ENCODE measurements around the gene RTKN.
A peak's percentile ranks its signal among the peaks of the same experiment; 100 is the strongest.
"Not testable (repeated sequence)": the region's sequence is repeated elsewhere in the genome, so short reads cannot be mapped to it uniquely, and the experiment has no call there.

Gene RTKN

GRCh38 chr2:74472086-74472944 is 30.6 kb upstream of the RTKN start, which contains the start of gene MRPL53:
Gene MRPL53, minus strand, starts transcription at chr2:74472680. Its CDS starts 20 bp downstream, at chr2:74472660.
- peaks cover 18% of the 10 kb centered on the region in 2 donors for H3K4me1 Mint-ChIP-seq (ENCODE audit: low read depth in 2 of 2)
- H3K27ac Mint-ChIP-seq = peak within 1 kb of the TSS; percentile 96 to 99
- H3K36me3 Mint-ChIP-seq (ENCODE audit: insufficient read depth) = peaks cover 41% of the 10 kb centered on the region
- no peaks in the 10 kb centered on the region for H3K27me3 Mint-ChIP-seq
- DNase-seq (peak; percentile 96 to 98 (median 97)), ATAC-seq (replicated peaks) (peak; percentile 95)
- H3K4me3 Mint-ChIP-seq = peak within 1 kb of the TSS; percentile 88 to 97
- no peaks in the 10 kb centered on the region for H3K9me3 Mint-ChIP-seq

DNA sequence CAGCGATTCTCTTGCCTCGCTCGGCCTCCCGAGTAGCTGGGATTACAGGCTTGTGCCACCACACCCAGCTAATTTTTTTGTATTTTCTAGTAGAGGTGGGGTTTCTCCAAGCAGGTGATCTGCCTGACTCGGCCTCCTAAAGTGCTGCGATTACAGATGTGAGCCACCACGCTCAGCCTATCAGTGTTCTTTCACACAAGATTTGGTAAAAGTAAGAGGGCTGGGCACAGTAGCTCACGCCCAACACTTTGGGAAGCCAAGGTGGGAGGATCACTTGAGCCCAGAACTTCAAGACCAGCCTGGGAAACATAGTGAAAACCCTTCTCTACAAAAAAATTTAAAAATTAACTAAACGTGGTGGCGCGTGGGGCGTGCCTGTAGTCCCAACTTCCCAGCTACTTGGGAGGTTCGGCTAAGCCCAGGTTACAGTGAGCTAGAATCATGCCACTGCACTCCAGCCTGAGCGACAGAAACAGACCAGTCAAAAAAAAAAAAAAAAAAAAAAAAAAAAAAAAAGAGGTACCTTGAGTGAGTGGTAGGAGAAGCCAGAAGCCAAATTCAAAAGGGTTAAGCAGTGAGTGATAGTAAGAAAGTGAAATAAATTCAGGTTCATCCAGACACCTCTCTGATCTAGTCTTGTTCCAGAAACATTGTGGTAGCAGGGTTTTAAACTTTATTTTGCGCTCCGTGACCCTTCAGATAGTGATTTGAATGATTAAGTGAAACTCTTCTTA is 29.8 kb upstream of the RTKN start:
- peak overlapping the region; percentile 88 to 97 for H3K4me3 Mint-ChIP-seq
- peaks cover 18% of the 10 kb centered on the region in 2 donors for H3K4me1 Mint-ChIP-seq (ENCODE audit: low read depth in 2 of 2)
- no peaks in the 10 kb centered on the region for H3K9me3 Mint-ChIP-seq
- no peak for DNase-seq
- no peaks in the 10 kb centered on the region for H3K27me3 Mint-ChIP-seq
- no peak for ATAC-seq (replicated peaks)
- H3K27ac Mint-ChIP-seq = peak overlapping the region; percentile 96 to 99
- peaks cover 41% of the 10 kb centered on the region for H3K36me3 Mint-ChIP-seq (ENCODE audit: insufficient read depth)

GRCh38 chr2:74470742-74471141 is 29.0 kb upstream of the RTKN start:
- DNase-seq; H3K27me3 Mint-ChIP-seq; ATAC-seq (replicated peaks); H3K9me3 Mint-ChIP-seq: not testable (repeated sequence)
- peak overlapping the region; percentile 62 to 84 for H3K27ac Mint-ChIP-seq
- H3K4me1 Mint-ChIP-seq (ENCODE audit: low read depth in 2 of 2) = peaks cover 18 to 19% of the 10 kb centered on the region in 2 donors
- H3K36me3 Mint-ChIP-seq (ENCODE audit: insufficient read depth) = peaks cover 40% of the 10 kb centered on the region
- H3K4me3 Mint-ChIP-seq = peak overlapping the region; percentile 36 to 65

GRCh38 chr2:74464406-74464805 is 22.7 kb upstream of the RTKN start:
- peaks cover 13 to 26% of the 10 kb centered on the region in 2 donors for H3K4me1 Mint-ChIP-seq (ENCODE audit: low read depth in 2 of 2)
- H3K9me3 Mint-ChIP-seq = no peaks in the 10 kb centered on the region
- DNase-seq (no peak), ATAC-seq (replicated peaks) (no peak)
- H3K27me3 Mint-ChIP-seq = no peaks in the 10 kb centered on the region
- H3K4me3 Mint-ChIP-seq = peak overlapping the region; percentile 97 to 99
- H3K36me3 Mint-ChIP-seq (ENCODE audit: insufficient read depth) = peaks cover 41% of the 10 kb centered on the region
- peak overlapping the region; percentile 99 for H3K27ac Mint-ChIP-seq

DNA sequence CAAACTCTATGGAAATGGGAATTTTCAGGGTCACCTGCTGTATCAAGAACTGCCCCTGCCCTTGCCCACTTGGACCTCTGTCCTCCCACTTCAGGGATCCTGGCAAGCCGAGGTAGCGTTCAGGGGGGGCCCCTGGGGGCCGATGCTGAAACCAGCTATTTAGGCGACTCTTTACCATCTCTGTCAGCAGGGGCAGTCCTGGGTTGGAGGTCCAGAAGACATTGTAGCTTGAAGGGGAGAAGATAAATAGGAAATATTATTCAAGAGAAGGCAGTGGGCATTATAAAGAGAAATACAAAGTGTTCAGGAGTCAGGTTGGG is 21.0 kb upstream of the RTKN start:
- H3K4me1 Mint-ChIP-seq (ENCODE audit: low read depth in 2 of 2) = peaks cover 18 to 36% of the 10 kb centered on the region in 2 donors
- peak overlapping the region in 1 of 2 donors; percentile 97 for H3K4me3 Mint-ChIP-seq
- ATAC-seq (replicated peaks) = no peak
- peak overlapping the region; percentile 62 to 73 for H3K27ac Mint-ChIP-seq
- no peaks in the 10 kb centered on the region for H3K27me3 Mint-ChIP-seq
- no peaks in the 10 kb centered on the region for H3K9me3 Mint-ChIP-seq
- peaks cover 54% of the 10 kb centered on the region for H3K36me3 Mint-ChIP-seq (ENCODE audit: insufficient read depth)
- DNase-seq = no peak

DNA sequence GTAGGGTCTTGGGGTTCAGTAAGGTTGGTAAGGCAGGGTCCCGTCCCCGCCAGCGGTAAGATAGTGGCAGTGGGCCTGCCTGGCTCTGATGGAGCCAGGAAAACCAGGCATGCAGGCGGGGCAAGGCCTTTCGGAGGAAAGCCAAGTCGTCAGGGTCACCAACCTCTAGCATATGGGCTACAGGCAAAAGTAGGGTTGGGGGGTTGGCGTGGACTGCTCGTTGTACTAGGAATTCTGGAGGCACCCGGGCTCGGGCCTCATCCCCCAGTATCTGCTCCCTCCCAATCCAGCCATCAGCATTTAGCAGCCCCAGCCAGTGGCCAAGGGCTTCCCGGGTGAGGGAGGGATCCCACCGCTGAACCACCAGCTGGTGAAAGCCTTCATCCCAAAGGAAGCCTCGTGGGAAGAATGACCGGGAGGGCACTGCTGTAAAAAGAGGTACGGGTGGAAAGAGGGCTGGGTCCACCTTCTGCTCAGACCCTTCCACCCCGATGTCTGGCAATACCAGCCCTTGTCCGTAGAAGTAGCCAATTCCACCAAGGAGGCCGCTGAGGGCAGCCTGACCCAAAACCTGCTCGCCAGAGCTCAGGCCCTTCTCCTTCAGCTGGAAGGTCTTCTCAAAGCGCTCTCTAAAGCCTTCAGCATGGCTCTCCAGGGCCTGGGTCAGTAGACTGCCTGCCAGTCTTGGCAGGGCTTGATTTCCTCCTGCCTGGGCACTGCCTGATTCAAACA is 20.5 kb upstream of the RTKN start:
- Mint-ChIP-seq H3K4me1 (ENCODE audit: low read depth in 2 of 2) (peaks cover 19 to 40% of the 10 kb centered on the region in 2 donors), H3K4me3 (peak overlapping the region in 1 of 2 donors; percentile 97), H3K27ac (peak overlapping the region; percentile 62 to 73), H3K27me3 (no peaks in the 10 kb centered on the region), H3K36me3 (ENCODE audit: insufficient read depth) (peaks cover 60% of the 10 kb centered on the region), H3K9me3 (no peaks in the 10 kb centered on the region)
- DNase-seq (no peak), ATAC-seq (replicated peaks) (no peak)

DNA sequence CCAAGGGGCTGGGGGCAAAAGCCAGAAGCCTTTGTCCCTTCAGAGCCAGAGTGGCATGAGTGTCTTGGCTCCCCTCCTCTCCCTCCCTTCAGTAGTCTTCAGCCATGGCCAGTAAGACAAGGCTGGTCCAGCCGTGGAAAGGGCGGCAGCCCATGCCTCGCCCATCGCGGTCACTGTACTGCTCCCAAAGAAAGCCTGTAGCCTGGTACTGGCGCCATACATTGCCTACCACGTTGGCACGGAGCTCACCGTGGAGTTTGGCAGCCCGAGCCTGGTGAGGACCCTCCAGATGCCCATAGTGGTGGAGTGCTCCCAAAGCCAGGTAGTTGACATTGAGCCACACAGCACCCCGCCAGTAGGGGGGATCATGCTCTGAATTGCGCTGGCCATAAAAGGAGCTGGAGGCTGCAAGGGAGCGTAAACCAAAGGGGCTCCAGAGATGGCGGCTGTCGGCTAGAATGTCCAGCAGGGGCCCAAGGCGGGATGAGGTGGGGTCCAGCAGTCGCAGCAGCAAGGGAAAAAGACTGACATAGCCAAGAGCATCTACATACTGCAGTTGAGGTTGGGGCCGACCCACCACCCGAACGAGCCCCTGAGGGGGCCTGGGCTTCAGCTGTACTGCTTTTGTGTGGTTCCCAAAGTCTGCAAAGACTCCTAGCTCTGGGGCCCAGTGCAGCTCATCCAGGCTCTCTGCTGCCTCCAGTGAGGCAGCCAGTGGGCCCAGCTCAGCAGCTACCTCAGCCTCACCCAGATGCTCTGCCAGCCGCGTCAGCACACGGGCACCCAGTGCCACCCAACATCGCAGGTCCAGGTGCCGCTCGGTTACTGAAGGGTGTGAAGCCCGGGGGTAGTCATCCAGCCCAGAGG is 19.7 kb upstream of the RTKN start:
- no peaks in the 10 kb centered on the region for H3K9me3 Mint-ChIP-seq
- no peaks in the 10 kb centered on the region for H3K27me3 Mint-ChIP-seq
- no peak overlapping the region for H3K4me3 Mint-ChIP-seq
- H3K36me3 Mint-ChIP-seq (ENCODE audit: insufficient read depth) = peaks cover 64% of the 10 kb centered on the region
- no peak for ATAC-seq (replicated peaks)
- H3K27ac Mint-ChIP-seq = peak overlapping the region in 1 of 2 donors; percentile 35
- DNase-seq = no peak
- peaks cover 27 to 46% of the 10 kb centered on the region in 2 donors for H3K4me1 Mint-ChIP-seq (ENCODE audit: low read depth in 2 of 2)

DNA sequence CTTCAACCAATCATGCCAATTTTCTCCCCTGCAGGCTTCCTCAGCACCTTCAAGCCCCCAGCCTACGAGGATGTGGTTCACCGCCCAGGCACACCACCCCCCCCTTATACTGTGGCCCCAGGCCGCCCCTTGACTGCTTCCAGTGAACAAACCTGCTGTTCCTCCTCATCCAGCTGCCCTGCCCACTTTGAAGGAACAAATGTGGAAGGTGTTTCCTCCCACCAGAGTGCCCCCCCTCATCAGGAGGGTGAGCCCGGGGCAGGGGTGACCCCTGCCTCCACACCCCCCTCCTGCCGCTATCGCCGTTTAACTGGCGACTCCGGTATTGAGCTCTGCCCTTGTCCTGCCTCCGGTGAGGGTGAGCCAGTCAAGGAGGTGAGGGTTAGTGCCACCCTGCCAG is 18.4 kb upstream of the RTKN start:
- ATAC-seq (replicated peaks); H3K9me3 Mint-ChIP-seq; H3K27me3 Mint-ChIP-seq; DNase-seq: not testable (repeated sequence)
- Mint-ChIP-seq H3K27ac (peak overlapping the region; percentile 46 to 49), H3K4me3 (peak overlapping the region; percentile 96 to 98), H3K4me1 (ENCODE audit: low read depth in 2 of 2) (peaks cover 34 to 53% of the 10 kb centered on the region in 2 donors), H3K36me3 (ENCODE audit: insufficient read depth) (peaks cover 62% of the 10 kb centered on the region)

- not testable (repeated sequence) for ATAC-seq (replicated peaks); DNase-seq; H3K27me3 Mint-ChIP-seq; H3K9me3 Mint-ChIP-seq
- Mint-ChIP-seq H3K4me3 (peak overlapping the region; percentile 96 to 98), H3K27ac (peak overlapping the region; percentile 46 to 100), H3K4me1 (ENCODE audit: low read depth in 2 of 2) (peaks cover 40 to 57% of the 10 kb centered on the region in 2 donors), H3K36me3 (ENCODE audit: insufficient read depth) (peaks cover 65% of the 10 kb centered on the region)
These were observed 17.9 kb upstream of the RTKN start for GRCh38 chr2:74459503-74460118.

- ATAC-seq (replicated peaks) (no peak), DNase-seq (no peak)
- H3K4me1 Mint-ChIP-seq (ENCODE audit: low read depth in 2 of 2) = peaks cover 45 to 60% of the 10 kb centered on the region in 2 donors
- H3K36me3 Mint-ChIP-seq (ENCODE audit: insufficient read depth) = peaks cover 61% of the 10 kb centered on the region
- H3K9me3 Mint-ChIP-seq = no peaks in the 10 kb centered on the region
- H3K27ac Mint-ChIP-seq = peak overlapping the region; percentile 99 to 100
- H3K27me3 Mint-ChIP-seq = no peaks in the 10 kb centered on the region
- H3K4me3 Mint-ChIP-seq = peak overlapping the region; percentile 96 to 98
These were observed 17.2 kb upstream of the RTKN start for GRCh38 chr2:74458938-74459363.

GRCh38 chr2:74458132-74458937 is 16.6 kb upstream of the RTKN start, which contains the start of gene WBP1:
Gene WBP1, plus strand, starts transcription at chr2:74458438. Its CDS starts 165 bp downstream, at chr2:74458603.
- peak within 1 kb of the TSS; percentile 96 to 98 for H3K4me3 Mint-ChIP-seq
- peaks cover 57% of the 10 kb centered on the region for H3K36me3 Mint-ChIP-seq (ENCODE audit: insufficient read depth)
- H3K4me1 Mint-ChIP-seq (ENCODE audit: low read depth in 2 of 2) = peaks cover 45 to 59% of the 10 kb centered on the region in 2 donors
- no peaks in the 10 kb centered on the region for H3K9me3 Mint-ChIP-seq
- peak within 1 kb of the TSS; percentile 99 to 100 for H3K27ac Mint-ChIP-seq
- DNase-seq (peak; percentile 97 to 98 (median 98)), ATAC-seq (replicated peaks) (peak; percentile 77)
- H3K27me3 Mint-ChIP-seq = no peaks in the 10 kb centered on the region

Data from effector memory CD8-positive, alpha-beta T cell (primary cell).